Mesodermal cell (in vitro differentiated cells): ENCODE results near the gene MAPKAP1.

ENCODE experiments used
- H3K27ac ChIP-seq: 2 replicates; pipeline ENCODE4 v1.7.0; 2013; ENCODE audit warnings: mild to moderate bottlenecking, low read depth, low read length, moderate library complexity; ENCODE audit not compliant: severe bottlenecking
- H3K36me3 ChIP-seq: 2 replicates; pipeline ENCODE4 v1.7.1; 2013; ENCODE audit warnings: mild to moderate bottlenecking, low read length, moderate library complexity; ENCODE audit not compliant: control insufficient read depth, insufficient read depth
- H3K4me1 ChIP-seq: one replicate; pipeline ENCODE4 v1.7.1; 2013; ENCODE audit warnings: mild to moderate bottlenecking, low read length; ENCODE audit not compliant: insufficient read depth, control insufficient read depth, poor library complexity, severe bottlenecking
- H3K4me3 ChIP-seq: 2 replicates; pipeline ENCODE4 v1.7.0; 2013; ENCODE audit warnings: low read length, control low read depth, mild to moderate bottlenecking; ENCODE audit not compliant: insufficient read depth, poor library complexity, severe bottlenecking; ENCODE audit errors: extremely low read depth
- H3K9me3 ChIP-seq: 2 replicates; pipeline ENCODE4 v1.7.1; 2013; ENCODE audit warnings: mild to moderate bottlenecking, low read length, moderate library complexity; ENCODE audit not compliant: control insufficient read depth
- WGBS, 2 experiments: methylation state at CpG; one replicate each; pipeline ENCODE4 v1.1.5; 2013; ENCODE audit warnings: missing lambda C conversion rate in 2 of 2; ENCODE audit not compliant: insufficient coverage in 2 of 2; 5-methylcytosine and 5-hydroxymethylcytosine counted together

MAPKAP1 gene

DNA sequence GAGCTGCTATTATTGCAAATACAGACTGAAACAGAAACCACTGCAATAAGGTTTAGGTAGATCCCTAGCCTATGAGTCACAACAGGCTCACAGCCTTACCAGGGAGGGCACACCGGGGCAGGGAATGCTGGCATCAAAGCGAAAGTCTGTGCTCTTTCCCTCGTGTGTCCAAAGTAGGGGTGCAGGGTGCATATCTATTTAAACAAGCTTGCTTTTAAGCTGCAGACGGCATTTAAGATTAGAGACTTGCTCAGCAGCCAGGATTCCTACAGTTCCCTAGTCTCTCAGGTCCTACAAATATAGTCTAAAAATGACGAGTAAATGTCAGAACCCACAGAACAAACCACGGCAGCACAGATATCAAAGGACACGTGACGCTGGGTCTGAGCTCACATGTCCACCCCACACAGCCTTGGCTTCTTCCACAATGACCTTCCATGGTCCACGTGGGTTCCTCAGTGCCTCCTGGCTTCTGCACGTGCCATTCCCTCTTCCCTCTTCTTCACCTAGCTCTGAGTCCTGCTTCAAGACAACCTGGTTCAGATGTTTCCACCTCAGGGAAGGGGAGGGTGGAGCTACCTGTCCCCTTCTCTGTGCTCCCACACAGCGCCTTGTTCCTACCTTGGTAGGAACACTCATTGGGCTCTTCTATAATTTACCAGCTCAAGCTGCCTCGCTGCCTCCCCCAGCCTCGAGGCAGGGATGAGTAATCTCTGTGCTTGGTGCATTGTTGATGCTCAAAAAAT lies 193.2 kb downstream of the MAPKAP1 start:
- H3K4me1 ChIP-seq: peaks cover 11% of the 10 kb centered on the region
- H3K4me3 ChIP-seq: no peak overlapping the region
- peaks cover 7% of the 10 kb centered on the region for H3K36me3 ChIP-seq
- no peak overlapping the region for H3K27ac ChIP-seq
- 80 to 89% methylated on average over 10 of the region's 13 CpGs for WGBS, 2 experiments
- H3K9me3 ChIP-seq: no peaks in the 10 kb centered on the region

DNA sequence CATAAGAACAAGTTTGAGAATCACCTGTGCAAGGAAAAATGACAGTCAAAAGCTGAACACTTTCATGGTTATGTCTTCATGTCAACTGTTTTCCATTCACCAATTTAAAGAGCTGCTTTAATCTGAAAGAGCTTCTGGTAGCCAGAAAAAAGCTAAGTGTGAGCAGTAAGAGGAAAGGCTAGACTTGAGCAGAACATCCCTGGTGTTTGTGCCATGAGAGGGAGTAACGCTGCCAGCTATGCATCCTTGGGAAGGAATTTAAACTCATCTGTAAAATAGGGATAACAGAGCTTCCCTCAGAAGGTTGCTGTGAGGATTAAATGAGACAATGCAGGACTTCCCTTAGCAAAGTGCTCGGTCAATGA lies 193.7 kb downstream of the MAPKAP1 start:
- WGBS, 2 experiments: 80 to 83% methylated on average over 1 to 2 of the region's 2 CpGs
- no peak overlapping the region for H3K4me3 ChIP-seq
- no peaks in the 10 kb centered on the region for H3K9me3 ChIP-seq
- H3K36me3 ChIP-seq: peaks cover 2% of the 10 kb centered on the region
- no peak overlapping the region for H3K27ac ChIP-seq
- peaks cover 11% of the 10 kb centered on the region for H3K4me1 ChIP-seq

DNA sequence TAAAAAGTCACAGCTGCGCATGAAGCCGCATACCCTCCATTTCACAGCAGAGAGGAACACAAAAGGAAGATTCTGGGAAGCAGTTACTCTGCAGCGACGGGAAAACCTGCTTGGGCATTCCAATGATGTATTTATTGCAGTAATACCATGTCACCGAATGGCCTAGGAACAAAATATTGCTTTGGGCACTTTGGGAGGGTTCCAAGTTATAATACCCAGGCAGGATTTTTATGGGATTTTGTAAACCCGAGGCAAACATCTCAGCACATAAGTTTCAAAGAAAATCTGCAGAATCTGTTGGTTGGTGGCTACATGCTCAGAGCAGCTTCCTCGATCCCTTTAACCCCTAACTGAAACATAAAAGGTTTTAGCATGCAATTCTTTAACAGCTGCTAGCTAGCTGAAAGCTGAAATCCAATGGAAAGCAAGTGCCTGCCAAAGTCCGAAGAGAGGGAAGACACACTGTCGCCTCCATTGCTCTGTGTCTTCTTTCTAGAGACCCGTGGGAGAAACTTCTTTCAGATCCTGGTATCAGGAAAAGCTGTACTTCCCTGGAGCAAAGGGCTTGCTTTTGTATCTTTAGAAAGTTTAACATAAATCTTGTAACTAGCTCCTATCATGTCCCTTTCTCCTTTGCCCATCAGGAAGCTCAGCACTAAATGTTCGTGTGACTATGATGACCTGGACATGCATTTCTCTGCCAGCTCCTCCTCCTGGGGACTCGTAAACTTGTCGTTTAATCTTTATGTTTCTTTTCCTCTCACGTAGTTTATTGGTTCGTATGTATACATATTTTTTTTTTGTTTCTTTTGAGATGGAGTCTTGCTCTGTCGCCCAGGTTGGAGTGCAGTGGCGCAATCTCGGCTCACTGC lies 195.0 kb downstream of the MAPKAP1 start:
- no peak overlapping the region for H3K4me3 ChIP-seq
- H3K27ac ChIP-seq: no peak overlapping the region
- H3K9me3 ChIP-seq: no peaks in the 10 kb centered on the region
- 91 to 95% methylated on average over 10 to 13 of the region's 18 CpGs for WGBS, 2 experiments
- peaks cover 11% of the 10 kb centered on the region for H3K4me1 ChIP-seq
- H3K36me3 ChIP-seq: peaks cover 4% of the 10 kb centered on the region

DNA sequence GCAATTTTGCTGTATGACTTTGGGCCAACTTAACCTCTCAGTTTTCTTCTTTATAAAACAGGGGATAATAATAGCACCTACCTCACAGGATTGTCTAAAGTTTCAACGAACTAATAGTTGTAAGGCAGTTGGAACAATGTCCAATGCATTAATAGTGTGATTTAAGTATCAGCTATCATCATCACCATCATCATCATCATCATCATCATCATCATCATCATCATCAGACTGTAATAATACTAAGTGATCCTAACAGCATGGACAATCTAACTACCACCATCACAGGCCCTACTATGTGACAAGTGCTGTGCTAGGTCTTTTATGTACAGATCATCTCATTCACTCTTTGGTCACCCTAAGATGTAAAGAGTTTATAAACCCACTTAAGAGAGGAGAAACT lies 196.0 kb downstream of the MAPKAP1 start:
- H3K9me3 ChIP-seq: no peaks in the 10 kb centered on the region
- no CpG with 5 or more reads among the region's 1 CpG for WGBS, 2 experiments
- H3K27ac ChIP-seq: no peak overlapping the region
- peaks cover 6% of the 10 kb centered on the region for H3K36me3 ChIP-seq
- no peak overlapping the region for H3K4me3 ChIP-seq
- peaks cover 11% of the 10 kb centered on the region for H3K4me1 ChIP-seq

DNA sequence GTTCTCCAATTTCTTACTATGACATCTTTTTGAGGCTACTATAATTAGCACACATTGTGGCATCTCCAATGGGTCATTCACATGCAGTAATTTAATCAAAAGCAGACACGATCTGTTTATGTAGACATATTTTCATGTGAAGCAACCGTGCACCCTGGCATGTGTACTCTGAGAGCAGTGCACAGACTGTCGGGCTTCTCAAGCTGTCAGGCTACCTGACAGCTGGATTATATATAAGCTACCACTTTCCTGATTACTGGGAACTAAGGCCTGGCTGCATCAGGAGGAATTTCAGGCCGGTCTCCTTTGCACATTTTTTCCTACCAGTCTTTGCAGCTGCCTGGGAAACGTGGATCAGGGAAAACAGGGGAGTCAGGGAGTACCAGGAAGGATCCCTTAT lies 197.5 kb downstream of the MAPKAP1 start:
- no peaks in the 10 kb centered on the region for H3K9me3 ChIP-seq
- H3K27ac ChIP-seq: no peak overlapping the region

DNA sequence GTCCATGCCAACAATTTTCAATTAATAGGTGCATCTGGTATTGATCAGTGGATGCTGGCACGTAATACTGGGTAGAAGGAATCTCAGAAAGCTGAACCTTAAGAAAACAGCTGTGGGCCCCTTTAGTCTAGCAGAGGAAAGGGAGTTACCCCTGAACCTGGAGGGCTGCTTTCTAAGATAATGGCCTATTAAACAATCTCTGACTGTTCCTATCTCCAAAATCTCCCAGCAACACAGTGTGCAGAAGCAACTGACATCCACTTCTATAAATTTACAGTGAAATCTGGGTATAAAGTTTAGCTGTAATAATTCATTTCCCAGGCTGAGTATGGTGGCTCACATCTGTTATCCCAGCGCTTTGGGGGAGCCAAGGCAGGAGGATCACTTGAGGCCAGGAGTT lies 198.8 kb downstream of the MAPKAP1 start:
- no peak overlapping the region for H3K4me3 ChIP-seq
- H3K36me3 ChIP-seq: peaks cover 12% of the 10 kb centered on the region
- H3K4me1 ChIP-seq: no peaks in the 10 kb centered on the region
- 100% methylated on average over 2 of the region's 2 CpGs; no CpG with 5 or more reads in 1 of the 2 experiments for WGBS, 2 experiments
- no peaks in the 10 kb centered on the region for H3K9me3 ChIP-seq
- no peak overlapping the region for H3K27ac ChIP-seq

More for the DNA sequence above, 197.5 kb downstream of the MAPKAP1 start:
- Histone ChIP-seq H3K36me3 (peaks cover 12% of the 10 kb centered on the region), H3K4me1 (peaks cover 9% of the 10 kb centered on the region), H3K4me3 (no peak overlapping the region)
- 89 to 90% methylated on average over 4 to 5 of the region's 5 CpGs for WGBS, 2 experiments

DNA sequence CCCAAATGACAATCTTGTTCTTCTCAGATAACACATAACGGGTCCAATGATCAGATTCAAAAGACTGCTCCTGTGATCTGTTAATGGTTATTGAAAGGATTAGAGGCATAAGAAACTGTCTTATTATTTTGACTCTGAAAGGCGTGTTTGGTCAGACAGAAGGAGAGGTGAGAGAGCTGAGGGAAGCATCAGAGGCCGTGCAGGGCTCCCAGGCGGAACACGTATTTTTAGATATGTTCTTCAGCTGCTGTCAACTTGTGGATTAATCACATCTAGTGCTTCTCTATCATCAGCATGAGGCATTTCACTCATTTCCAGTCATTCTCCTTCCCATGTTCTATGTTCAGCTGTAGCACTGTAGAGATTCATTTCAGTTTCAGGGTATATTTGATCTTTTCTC lies 199.8 kb downstream of the MAPKAP1 start:
- Histone ChIP-seq H3K36me3 (peaks cover 12% of the 10 kb centered on the region), H3K9me3 (no peaks in the 10 kb centered on the region), H3K4me3 (no peak overlapping the region), H3K27ac (no peak overlapping the region), H3K4me1 (no peaks in the 10 kb centered on the region)
- 88 to 95% methylated on average over 4 of the region's 5 CpGs for WGBS, 2 experiments

DNA sequence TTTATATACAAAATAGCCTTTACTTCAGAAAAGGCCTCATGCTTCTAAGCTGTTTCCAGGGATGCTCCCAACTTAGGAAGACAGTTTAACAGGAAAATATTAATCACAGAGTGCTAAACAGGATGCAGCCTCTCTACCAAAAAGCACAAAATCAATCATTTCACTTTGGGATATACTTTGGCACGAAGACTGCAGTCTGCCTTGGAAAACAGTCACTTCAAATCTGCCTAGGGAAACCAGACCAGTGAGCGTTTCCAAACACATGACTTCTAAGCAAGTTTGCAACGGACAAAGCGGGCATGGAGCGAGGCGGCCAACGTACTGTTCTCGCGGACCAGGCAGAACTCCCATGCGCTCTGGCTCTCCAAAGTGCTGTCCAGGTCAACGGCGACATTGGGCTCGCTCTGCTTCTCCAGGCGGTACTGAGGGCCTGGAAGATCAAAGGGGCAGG lies 201.0 kb downstream of the MAPKAP1 start:
- 85 to 90% methylated on average over 10 of the region's 14 CpGs for WGBS, 2 experiments
- Histone ChIP-seq H3K9me3 (no peaks in the 10 kb centered on the region), H3K4me3 (no peak overlapping the region), H3K36me3 (peaks cover 12% of the 10 kb centered on the region), H3K4me1 (no peaks in the 10 kb centered on the region), H3K27ac (no peak overlapping the region)

DNA sequence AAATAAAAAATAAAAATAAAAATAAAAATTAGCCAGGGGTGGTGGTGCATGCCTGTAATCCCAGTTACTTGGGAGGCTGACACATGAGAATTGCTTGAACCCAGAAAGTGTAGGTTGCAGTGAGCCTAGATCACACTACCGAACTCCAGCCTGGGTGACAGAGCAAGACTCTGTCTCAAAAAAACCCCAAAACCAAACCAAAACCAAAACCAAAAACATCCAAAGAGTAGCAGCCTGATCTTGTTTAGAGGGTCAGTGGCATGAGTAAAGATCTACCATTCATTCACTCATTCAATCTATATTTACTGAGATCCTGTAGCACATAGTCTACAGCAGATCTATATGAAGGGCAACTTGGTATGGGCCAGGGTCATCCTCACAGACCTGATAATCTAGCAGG lies 202.4 kb downstream of the MAPKAP1 start:
- H3K9me3 ChIP-seq: no peaks in the 10 kb centered on the region
- WGBS, 2 experiments: no CpG with 5 or more reads among the region's 1 CpG
- H3K27ac ChIP-seq: no peak overlapping the region
- H3K4me3 ChIP-seq: no peak overlapping the region
- peaks cover 12% of the 10 kb centered on the region for H3K36me3 ChIP-seq
- no peaks in the 10 kb centered on the region for H3K4me1 ChIP-seq

DNA sequence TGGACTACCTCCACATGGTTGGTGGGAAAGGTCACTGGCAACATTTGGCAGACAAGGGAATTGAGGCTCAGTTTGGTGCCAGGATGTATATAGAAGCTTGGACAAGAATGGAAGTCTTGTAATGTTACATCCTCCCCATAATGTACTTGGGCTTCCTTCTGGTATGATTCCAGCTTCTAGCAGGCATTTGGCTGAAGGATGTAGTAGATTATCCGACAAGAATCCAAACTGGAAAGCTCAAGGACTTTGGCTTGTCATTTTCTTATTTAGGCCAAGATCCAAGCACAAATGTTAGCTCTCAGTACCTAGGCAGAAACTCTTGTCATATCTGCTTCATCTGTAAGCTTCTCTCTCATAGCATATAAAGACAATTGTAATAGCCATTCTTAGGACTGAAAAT lies 209.1 kb downstream of the MAPKAP1 start:
- 100% methylated on average over 1 of the region's 1 CpG for WGBS, 2 experiments
- H3K9me3 ChIP-seq: no peaks in the 10 kb centered on the region
- peaks cover 2% of the 10 kb centered on the region for H3K36me3 ChIP-seq
- peaks cover 23% of the 10 kb centered on the region for H3K4me1 ChIP-seq
- no peak overlapping the region for H3K27ac ChIP-seq
- no peak overlapping the region for H3K4me3 ChIP-seq

DNA sequence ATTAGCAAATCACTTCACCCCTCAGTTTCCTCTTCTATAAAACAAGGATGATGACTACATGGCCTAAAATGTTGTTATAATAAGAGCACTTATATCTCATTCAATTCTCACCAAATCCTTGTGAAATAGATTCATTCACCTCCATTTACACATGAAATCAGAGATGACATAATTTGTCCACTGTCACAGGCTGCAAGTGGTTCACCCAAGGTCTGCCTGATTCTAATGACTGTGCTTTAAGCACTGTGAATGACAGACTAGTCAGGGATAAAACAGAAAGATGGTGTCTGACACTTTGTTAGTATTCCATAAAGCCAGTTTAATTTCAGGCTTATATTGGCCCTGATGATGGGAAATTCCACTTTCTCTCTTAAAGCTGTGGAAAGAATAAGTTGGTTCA lies 209.5 kb downstream of the MAPKAP1 start:
- Histone ChIP-seq H3K4me1 (peaks cover 23% of the 10 kb centered on the region), H3K36me3 (peaks cover 2% of the 10 kb centered on the region), H3K4me3 (no peak overlapping the region), H3K27ac (no peak overlapping the region), H3K9me3 (no peaks in the 10 kb centered on the region)
